Measurements from ENCODE around the gene YDJC.
"Not testable (repeated sequence)": the region's sequence is repeated elsewhere in the genome, so short reads cannot be mapped to it uniquely, and the experiment has no call there.

YDJC gene

GRCh38 chr22:21650823-21651520 is 21.1 kb upstream of the YDJC start:
- no peak for TF ChIP-seq CTCF (IDR thresholded peaks at IDR 0.05; ENCODE audit: extremely low read depth, missing control alignments)
- no peak for DNase-seq (ENCODE audit: low spot score)

- DNase-seq (ENCODE audit: low spot score) = no peak
- no peak for TF ChIP-seq CTCF (IDR thresholded peaks at IDR 0.05; ENCODE audit: extremely low read depth, missing control alignments)
These were observed 20.5 kb upstream of the YDJC start for GRCh38 chr22:21650280-21650679.

GRCh38 chr22:21646608-21647590 is 17.1 kb upstream of the YDJC start:
- peak; percentile 79 for DNase-seq (ENCODE audit: low spot score)
- TF ChIP-seq CTCF (IDR thresholded peaks at IDR 0.05; ENCODE audit: extremely low read depth, missing control alignments) = peak; percentile 67

GRCh38 chr22:21645513-21645912 is 15.7 kb upstream of the YDJC start:
- DNase-seq (ENCODE audit: low spot score) = not testable (repeated sequence)

- peak; percentile 26 for TF ChIP-seq CTCF (IDR thresholded peaks at IDR 0.05; ENCODE audit: extremely low read depth, missing control alignments)
- DNase-seq (ENCODE audit: low spot score) = no peak
These were observed 13.9 kb upstream of the YDJC start for GRCh38 chr22:21643533-21644357.

- TF ChIP-seq CTCF (IDR thresholded peaks at IDR 0.05; ENCODE audit: extremely low read depth, missing control alignments) = peak; percentile 70
- DNase-seq (ENCODE audit: low spot score) = peak; percentile 77
These were observed 13.0 kb upstream of the YDJC start for GRCh38 chr22:21642584-21643448.

All from GM20000 (cell line).